Measurements from ENCODE around the gene FAM20C.

The FAM20C gene

GRCh38 chr7:191981-192649 is at the start of gene FAM20C:
Gene FAM20C, plus strand, starts transcription at chr7:192571. Its CDS starts 629 bp downstream, at chr7:193200.
- DNase-seq (ENCODE audit: low read depth in 2 of 2) = peak; percentile 42 to 46

- DNase-seq (ENCODE audit: low read depth in 2 of 2) = no peak
These were observed 49.1 kb upstream of the FAM20C start for GRCh38 chr7:143145-143751.

- DNase-seq (ENCODE audit: low read depth in 2 of 2) = no peak
These were observed 48.4 kb upstream of the FAM20C start for GRCh38 chr7:143811-144453.

- no peak for DNase-seq (ENCODE audit: low read depth in 2 of 2)
These were observed 47.9 kb upstream of the FAM20C start for GRCh38 chr7:144454-144826.

GRCh38 chr7:145863-146262 is 46.5 kb upstream of the FAM20C start:
- DNase-seq (ENCODE audit: low read depth in 2 of 2) = no peak

- DNase-seq (ENCODE audit: low read depth in 2 of 2) = no peak
These were observed 43.8 kb upstream of the FAM20C start for GRCh38 chr7:148543-148931.

- peak; percentile 99 for DNase-seq (ENCODE audit: low read depth in 2 of 2)
These were observed 43.2 kb upstream of the FAM20C start for GRCh38 chr7:148932-149790.

GRCh38 chr7:149791-150636 is 42.4 kb upstream of the FAM20C start:
- no peak for DNase-seq (ENCODE audit: low read depth in 2 of 2)

- no peak for DNase-seq (ENCODE audit: low read depth in 2 of 2)
These were observed 41.6 kb upstream of the FAM20C start for GRCh38 chr7:150811-151221.

- no peak for DNase-seq (ENCODE audit: low read depth in 2 of 2)
These were observed 40.9 kb upstream of the FAM20C start for GRCh38 chr7:151346-152050.

GRCh38 chr7:152702-153391 is 39.5 kb upstream of the FAM20C start:
- DNase-seq (ENCODE audit: low read depth in 2 of 2) = no peak

- DNase-seq (ENCODE audit: low read depth in 2 of 2) = no peak
These were observed 38.8 kb upstream of the FAM20C start for GRCh38 chr7:153604-154003.

- no peak for DNase-seq (ENCODE audit: low read depth in 2 of 2)
These were observed 38.1 kb upstream of the FAM20C start for GRCh38 chr7:154096-154799.

- no peak for DNase-seq (ENCODE audit: low read depth in 2 of 2)
These were observed 36.9 kb upstream of the FAM20C start for GRCh38 chr7:155469-155900.

GRCh38 chr7:156111-157007 is 36.0 kb upstream of the FAM20C start:
- DNase-seq (ENCODE audit: low read depth in 2 of 2) = no peak

GRCh38 chr7:157008-157310 is 35.4 kb upstream of the FAM20C start:
- no peak for DNase-seq (ENCODE audit: low read depth in 2 of 2)

- no peak for DNase-seq (ENCODE audit: low read depth in 2 of 2)
These were observed 34.4 kb upstream of the FAM20C start for GRCh38 chr7:157771-158625.

- no peak for DNase-seq (ENCODE audit: low read depth in 2 of 2)
These were observed 33.6 kb upstream of the FAM20C start for GRCh38 chr7:158771-159170.
